Heart right ventricle (tissue), 16 donors: Measurements from ENCODE around the gene CCDC97. TPM values are rescaled to one million over a fixed set of nuclear protein-coding genes. Genes with fewer than 3 reads are reported as not detected.
"Not testable (repeated sequence)": the region's sequence is repeated elsewhere in the genome, so short reads cannot be mapped to it uniquely, and the experiment has no call there.

Source experiments
- ATAC-seq, 8 donors: fragments of 200-7000 bp; cut with Tn5 transposase; one replicate each; pipeline ENCODE4 v1.9.1; 2020; ENCODE audit warnings: mild to moderate bottlenecking in 8 of 8, moderate library complexity in 8 of 8, moderate number of reproducible peaks in 1 of 8
- DNase-seq, 2 donors: peaks; one replicate each; pipeline ENCODE4 v3.0.0-alpha.2; 2020
- H3K27ac ChIP-seq, 10 donors: fragments of 200-600 bp; sonication (generic) in 2 of 10; one replicate each; pipeline versions ENCODE4 v1.5.0 to v1.8.0; 2020 to 2022; ENCODE audit warnings: mild to moderate bottlenecking in 3 of 10
- H3K27me3 ChIP-seq, 7 donors: fragments of 200-600 bp; one replicate each; pipeline ENCODE4 v1.8.0; 2021 to 2022; ENCODE audit warnings: mild to moderate bottlenecking in 2 of 7
- H3K36me3 ChIP-seq, 9 donors: fragments of 200-600 bp; sonication (generic) in 1 of 9; one replicate each; pipeline versions ENCODE4 v1.5.0 to v1.8.0; 2020 to 2022; ENCODE audit warnings: mild to moderate bottlenecking in 2 of 9
- H3K4me1 ChIP-seq, 9 donors: fragments of 200-600 bp; sonication (generic) in 1 of 9; one replicate each; pipeline versions ENCODE4 v1.5.0 to v1.8.0; 2020 to 2022; ENCODE audit warnings: mild to moderate bottlenecking in 4 of 9
- H3K4me3 ChIP-seq, 10 donors: fragments of 200-600 bp; sonication (generic) in 2 of 10; one replicate each; pipeline versions ENCODE4 v1.5.0 to v1.8.0; 2020 to 2022; ENCODE audit warnings: mild to moderate bottlenecking in 7 of 10, moderate library complexity in 2 of 10
- H3K9me3 ChIP-seq, 11 donors: fragments of 200-600 bp in 10 of 11; sonication (generic) in 2 of 11; one replicate each; pipeline versions ENCODE4 v1.5.0 to v1.8.0; 2013 to 2022; ENCODE audit warnings: mild to moderate bottlenecking in 2 of 11, control low read depth in 1 of 11, moderate library complexity in 1 of 11
- CTCF ChIP-seq, 9 donors: fragments of 200-600 bp; sonication (generic) in 2 of 9; IDR thresholded peaks; one replicate each; pipeline versions ENCODE4 v1.5.0 to v1.8.0; 2021 to 2022; ENCODE audit warnings: antibody characterized with exemption in 9 of 9, mild to moderate bottlenecking in 5 of 9, moderate library complexity in 1 of 9
- WGBS, 2 donors: extraction: QIAGEN DNeasy Blood & Tissue Kit; methylation state at CpG; one replicate each; pipeline ENCODE4 v1.1.7; 2013; ENCODE audit warnings: inconsistent platforms in 1 of 2; 5-methylcytosine and 5-hydroxymethylcytosine counted together
- intact Hi-C, 10 donors: fragments of 100-400 bp; cut with DNase I; formaldehyde crosslinking; loops; one replicate each; pipeline versions ENCODE4 v1.11.1 to v1.14.2; 2022
- polyA plus RNA-seq, 2 donors: library from polyadenylated mRNA; stranded (reverse); fragments of 200-250 nt; gene quantifications; one replicate each; pipeline ENCODE4 v1.2.3, GENCODE V29; 2013
- total RNA-seq, 10 donors: library from RNA; stranded (reverse); fragmentation: NEBNext Ultra II Directional in 3 of 10; extraction: Animal tissue kit (Norgen Biotek cat#: 25700) in 3 of 10; gene quantifications; one replicate each; pipeline versions ENCODE4 v1.2.1 to v1.2.4, GENCODE V29; 2021 to 2023
- donor health status: Arrhythmogenic right ventricular cardiomyopathy.
- donor health status: ischemic (EF 13 %, LVEDD 7.1; RV severe dilation, severe dysfunction).
- donor health status: healthy with polysubstance abuse.
- donor health status: DM: no; HTN: yes; CAD: no.
- donor health status: DM: no; HTN: no; CAD: no.
- donor health status: ischemic (EF 25% LVEDD 6.9; RV normal size, moderate dysfunction).
- donor health status: ischemic (EF 25% LVEDD 5.7; RV mildly dilated, moderate dysfunction).
- donor health status: healthy.
- donor health status: DM: yes; HTN: yes; CAD: no.
- donor health status: Ischemic cardiomyopathy.
- donor health status: ischemic (EF 35%, LVEDD 5.7; RV mildly dilated, moderate dysfunction).
- donor health status: nonischemic (EF 11% LVEDD 7.7; RV severe dilation, severe dysfunction).
- donor health status: DM: yes; HTN: yes; CAD: no.
- donor health status: PGD.
- donor health status: ischemic (EF 29% LVEDD 5.4; RV normal size, mild dysfunction).
- donor health status: nonischemic (EF 23%, LVEDD 6.1; RV moderate dilation, normal function).

The CCDC97 gene
- total and polyA plus RNA-seq, 12 donors, result 11.3 to 19.2 (median 16.1) TPM

- 74 to 86% methylated on average over 3 of the region's 3 CpGs for WGBS, 2 donors
- intact Hi-C loops, result no loop called here
- ATAC-seq, result no peak
These were observed 33.7 kb upstream of the CCDC97 start for GRCh38 chr19:41276231-41276630.

GRCh38 chr19:41278478-41278877, 31.5 kb upstream of the CCDC97 start:
- intact Hi-C loops, result no loop called here
- no peak for TF ChIP-seq CTCF (IDR thresholded peaks at IDR 0.05)
- no peak for ATAC-seq
- Histone ChIP-seq H3K4me1 (no peaks in the 10 kb centered on the region), H3K36me3 (peaks cover 6 to 100% (median 99%) of the 10 kb centered on the region in 9 donors), H3K4me3 (no peak overlapping the region), H3K27ac (no peak overlapping the region), H3K9me3 (no peaks in the 10 kb centered on the region), H3K27me3 (no peaks in the 10 kb centered on the region)
- WGBS, 2 donors, result 89 to 96% methylated on average over 2 of the region's 2 CpGs
- no peak for DNase-seq

More at GRCh38 chr19:41276231-41276630, 33.7 kb upstream of the CCDC97 start:
- TF ChIP-seq CTCF (IDR thresholded peaks at IDR 0.05), result no peak
- Histone ChIP-seq H3K36me3 (peaks cover 11 to 100% (median 100%) of the 10 kb centered on the region in 9 donors), H3K27ac (no peak overlapping the region), H3K4me1 (no peaks in the 10 kb centered on the region), H3K4me3 (no peak overlapping the region), H3K27me3 (no peaks in the 10 kb centered on the region), H3K9me3 (no peaks in the 10 kb centered on the region)
- no peak for DNase-seq

- no peak overlapping the region for H3K4me3 ChIP-seq
- intact Hi-C loops, result no loop called here
- WGBS, 2 donors, result 71 to 79% methylated on average over 3 of the region's 3 CpGs
- H3K27me3 ChIP-seq, result no peaks in the 10 kb centered on the region
- ATAC-seq (no peak), DNase-seq (no peak)
- H3K9me3 ChIP-seq, result no peaks in the 10 kb centered on the region
- no peaks in the 10 kb centered on the region for H3K4me1 ChIP-seq
- no peak for TF ChIP-seq CTCF (IDR thresholded peaks at IDR 0.05)
- H3K36me3 ChIP-seq, result peaks cover 0 to 100% (median 87%) of the 10 kb centered on the region in 9 donors
- H3K27ac ChIP-seq, result no peak overlapping the region
These were observed 21.1 kb upstream of the CCDC97 start for GRCh38 chr19:41288673-41289530.

- H3K4me3 ChIP-seq, ATAC-seq, H3K27ac ChIP-seq, H3K4me1 ChIP-seq, H3K27me3 ChIP-seq, DNase-seq, intact Hi-C loops, H3K9me3 ChIP-seq: not testable (repeated sequence)
- WGBS, 2 donors, result 94 to 95% methylated on average over 8 of the region's 8 CpGs
- peaks cover 3 to 100% (median 87%) of the 10 kb centered on the region in 9 donors for H3K36me3 ChIP-seq
These were observed 20.2 kb upstream of the CCDC97 start for GRCh38 chr19:41289814-41290213.

- DNase-seq (no peak), ATAC-seq (no peak)
- WGBS, 2 donors, result 94 to 95% methylated on average over 10 of the region's 10 CpGs
- Histone ChIP-seq H3K9me3 (no peaks in the 10 kb centered on the region), H3K27ac (no peak overlapping the region), H3K4me3 (no peak overlapping the region), H3K36me3 (peaks cover 3 to 99% (median 75%) of the 10 kb centered on the region in 9 donors), H3K27me3 (no peaks in the 10 kb centered on the region), H3K4me1 (peaks cover 14 to 41% (median 33%) of the 10 kb centered on the region in 9 donors)
- intact Hi-C loops, result no loop called here
- no peak for TF ChIP-seq CTCF (IDR thresholded peaks at IDR 0.05)
These were observed 15.6 kb upstream of the CCDC97 start for GRCh38 chr19:41294393-41294792.
